Testis (tissue), 5 donors: ENCODE measurements around the gene UBAP1. TPM values are rescaled to one million over a fixed set of nuclear protein-coding genes. Genes with fewer than 3 reads are reported as not detected.
"Not testable (repeated sequence)": the region's sequence is repeated elsewhere in the genome, so short reads cannot be mapped to it uniquely, and the experiment has no call there.

Experiments
- DNase-seq: peaks from one replicate; pipeline ENCODE4 v3.0.0-alpha.2; 2019
- H3K27ac ChIP-seq, 2 donors: fragments of 200-600 bp; sonication (generic); one replicate each; pipeline ENCODE4 v1.5.1; 2019
- H3K27me3 ChIP-seq: fragments of 200-600 bp; sonication (generic); one replicate; pipeline ENCODE4 v1.5.1; 2019
- H3K36me3 ChIP-seq: fragments of 200-600 bp; sonication (generic); one replicate; pipeline ENCODE4 v1.5.1; 2017; ENCODE audit warnings: low read depth; ENCODE audit errors: missing control alignments
- H3K4me1 ChIP-seq: fragments of 200-600 bp; sonication (generic); one replicate; pipeline ENCODE4 v1.5.1; 2019
- H3K4me3 ChIP-seq, 2 donors: fragments of 200-600 bp; sonication (generic); one replicate each; pipeline ENCODE4 v1.5.1; 2017 to 2019
- H3K9me3 ChIP-seq: fragments of 200-600 bp; sonication (generic); one replicate; pipeline ENCODE4 v1.5.1; 2017
- POLR2A ChIP-seq: fragments of 450-650 bp; IDR thresholded peaks from one replicate; pipeline ENCODE4 v1.6.1; 2017; ENCODE audit warnings: antibody characterized with exemption, mild to moderate bottlenecking, moderate library complexity
- WGBS, 2 donors: methylation state at CpG; one replicate each; pipeline ENCODE4 v1.1.5; 2018; 5-methylcytosine and 5-hydroxymethylcytosine counted together
- intact Hi-C: fragments of 100-400 bp; cut with DNase I; formaldehyde crosslinking; loops from one replicate; pipeline ENCODE4 v1.15.1; 2023; ENCODE audit warnings: low total_unique reads
- long read RNA-seq, 2 donors: transcript quantifications; one replicate each; lab custom pipeline, GENCODE V29; 2026
- polyA plus RNA-seq: library from polyadenylated mRNA; stranded (reverse); fragments of 350-450 nt; fragmentation: Illumina TruSeq; extraction: RNeasy Lipid Tissue Mini Kit (QIAGEN cat#74804); gene quantifications from one replicate; pipeline ENCODE4 v1.2.3, GENCODE V29; 2014; ENCODE audit warnings: low read depth, low replicate concordance; ENCODE audit not compliant: insufficient read depth
- total RNA-seq, 2 donors: library from RNA; depleted of rRNA; stranded (reverse); fragments of >200 nt; gene quantifications; one replicate each; pipeline ENCODE4 v1.2.3, GENCODE V29; 2016
- TF ChIP-seq, protein P1 (sequence below), 3 experiments: fragments of 450-650 bp in 2 of 3; fragments of 200-600 bp in 1 of 3; sonication (generic) in 1 of 3; IDR thresholded peaks; one replicate each; pipeline ENCODE4 v1.5.1; 2016 to 2019; ENCODE audit warnings: antibody characterized with exemption in 3 of 3, mild to moderate bottlenecking in 2 of 3, moderate library complexity in 1 of 3

UBAP1 gene
- 10 to 100 TPM; 65.1 to 81.9 TPM for total RNA-seq
- 127 TPM for polyA plus RNA-seq
- long read RNA-seq, donor 1, transcript UBAP1-201 (7 exons, 2,735 nt), result major isoform, 12 of 77 reads
- long read RNA-seq, donor 1, partial matches to known transcripts, result 64 of 77 reads
- long read RNA-seq, donor 1, other reads (novel, unspliced or antisense), result 0 of 77 reads
- long read RNA-seq, donor 2, partial matches to known transcripts, result 25 of 28 reads
- long read RNA-seq, donor 2, other reads (novel, unspliced or antisense), result 0 of 28 reads

- intact Hi-C loops, result no loop called here
- WGBS, 2 donors, result 0 to 1% methylated on average over 35 to 48 of the region's 48 CpGs
- Histone ChIP-seq H3K4me1 (peaks cover 8% of the 10 kb centered on the region), H3K27ac (peak within 1 kb of the TSS; percentile 98), H3K36me3 (no peaks in the 10 kb centered on the region), H3K9me3 (no peaks in the 10 kb centered on the region), H3K27me3 (no peaks in the 10 kb centered on the region), H3K4me3 (peak within 1 kb of the TSS; percentile 88 to 94)
- TF ChIP-seq POLR2A, result peak; percentile 97
- TF ChIP-seq, protein P1, sequence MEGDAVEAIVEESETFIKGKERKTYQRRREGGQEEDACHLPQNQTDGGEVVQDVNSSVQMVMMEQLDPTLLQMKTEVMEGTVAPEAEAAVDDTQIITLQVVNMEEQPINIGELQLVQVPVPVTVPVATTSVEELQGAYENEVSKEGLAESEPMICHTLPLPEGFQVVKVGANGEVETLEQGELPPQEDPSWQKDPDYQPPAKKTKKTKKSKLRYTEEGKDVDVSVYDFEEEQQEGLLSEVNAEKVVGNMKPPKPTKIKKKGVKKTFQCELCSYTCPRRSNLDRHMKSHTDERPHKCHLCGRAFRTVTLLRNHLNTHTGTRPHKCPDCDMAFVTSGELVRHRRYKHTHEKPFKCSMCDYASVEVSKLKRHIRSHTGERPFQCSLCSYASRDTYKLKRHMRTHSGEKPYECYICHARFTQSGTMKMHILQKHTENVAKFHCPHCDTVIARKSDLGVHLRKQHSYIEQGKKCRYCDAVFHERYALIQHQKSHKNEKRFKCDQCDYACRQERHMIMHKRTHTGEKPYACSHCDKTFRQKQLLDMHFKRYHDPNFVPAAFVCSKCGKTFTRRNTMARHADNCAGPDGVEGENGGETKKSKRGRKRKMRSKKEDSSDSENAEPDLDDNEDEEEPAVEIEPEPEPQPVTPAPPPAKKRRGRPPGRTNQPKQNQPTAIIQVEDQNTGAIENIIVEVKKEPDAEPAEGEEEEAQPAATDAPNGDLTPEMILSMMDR (IDR thresholded peaks at IDR 0.05), result no peak
- DNase-seq, result peak; percentile 99
Observed at GRCh38 chr9:34178436-34179212, at the start of gene UBAP1. Gene UBAP1 (plus strand): TSS chr9:34179043. CDS start chr9:34220915, 41,872 bp downstream.

DNA sequence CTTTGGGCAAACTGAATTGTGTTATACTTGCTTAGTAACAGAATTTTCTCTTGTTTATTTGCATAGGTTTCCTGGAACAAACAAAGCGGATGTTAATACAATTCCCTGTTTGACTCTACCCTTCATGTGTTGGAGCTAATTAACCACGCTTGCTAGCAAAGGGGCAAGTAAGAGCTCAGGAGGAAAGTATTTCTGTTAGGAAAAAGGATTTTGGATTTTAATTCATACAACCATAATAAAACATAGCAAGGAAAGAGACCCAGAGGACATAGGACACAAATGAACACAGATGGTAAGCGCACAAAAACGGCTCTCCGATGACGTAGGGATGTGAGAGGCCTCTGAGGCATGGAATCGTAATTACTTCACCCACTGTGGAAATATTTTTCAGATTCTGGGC, 47.3 kb upstream of the UBAP1 start:
- Histone ChIP-seq H3K36me3 (no peaks in the 10 kb centered on the region), H3K4me3 (no peak overlapping the region), H3K27me3 (no peaks in the 10 kb centered on the region), H3K27ac (no peak overlapping the region), H3K9me3 (no peaks in the 10 kb centered on the region), H3K4me1 (peaks cover 7% of the 10 kb centered on the region)
- no peak for TF ChIP-seq POLR2A
- TF ChIP-seq, protein P1 (IDR thresholded peaks at IDR 0.05), result no peak
- intact Hi-C loops, result no loop called here
- no peak for DNase-seq
- 92 to 95% methylated on average over 7 of the region's 7 CpGs for WGBS, 2 donors

DNA sequence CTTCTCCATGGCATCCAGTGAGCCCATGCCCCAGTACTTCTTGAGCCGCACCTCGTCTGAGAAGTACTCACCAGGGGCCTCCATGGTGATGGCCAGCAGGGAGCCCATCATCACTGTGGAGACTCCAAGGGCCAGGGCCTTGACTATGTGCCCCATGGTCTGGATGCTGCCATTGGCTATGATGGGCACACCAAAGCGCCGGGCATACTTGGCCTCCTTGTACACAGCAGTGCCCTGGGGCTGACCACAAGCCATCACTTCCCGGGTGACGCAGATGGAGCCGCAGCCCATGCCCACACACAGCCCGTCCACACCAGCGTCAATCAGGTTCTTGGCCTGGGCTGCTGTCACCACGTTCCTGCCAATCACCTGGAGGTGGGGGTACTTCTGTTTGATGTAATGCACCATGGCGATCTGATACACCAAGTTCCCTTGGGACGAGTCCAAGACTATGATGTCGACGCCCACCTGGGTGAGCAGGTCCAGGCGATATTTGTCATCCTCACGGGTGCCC, 45.4 kb upstream of the UBAP1 start:
- DNase-seq, result no peak
- intact Hi-C loops, result no loop called here

GRCh38 chr9:34134521-34134920, 44.3 kb upstream of the UBAP1 start:
- Histone ChIP-seq H3K27me3 (no peaks in the 10 kb centered on the region), H3K4me3 (no peak overlapping the region), H3K27ac (no peak overlapping the region), H3K4me1 (no peaks in the 10 kb centered on the region), H3K36me3 (no peaks in the 10 kb centered on the region), H3K9me3 (no peaks in the 10 kb centered on the region)
- intact Hi-C loops, result no loop called here
- no peak for TF ChIP-seq POLR2A
- TF ChIP-seq, protein P1 (IDR thresholded peaks at IDR 0.05), result no peak
- no peak for DNase-seq
- WGBS, 2 donors, result 95 to 96% methylated on average over 23 to 25 of the region's 30 CpGs

More for the DNA sequence above, 45.4 kb upstream of the UBAP1 start:
- Histone ChIP-seq H3K4me1 (no peaks in the 10 kb centered on the region), H3K9me3 (no peaks in the 10 kb centered on the region), H3K27ac (no peak overlapping the region), H3K27me3 (no peaks in the 10 kb centered on the region), H3K4me3 (no peak overlapping the region), H3K36me3 (no peaks in the 10 kb centered on the region)
- 90 to 95% methylated on average over 14 to 16 of the region's 16 CpGs for WGBS, 2 donors
- TF ChIP-seq, protein P1 (IDR thresholded peaks at IDR 0.05), result no peak
- TF ChIP-seq POLR2A, result no peak

- H3K4me3 ChIP-seq, DNase-seq, H3K36me3 ChIP-seq, H3K9me3 ChIP-seq, H3K27me3 ChIP-seq, intact Hi-C loops, H3K4me1 ChIP-seq, H3K27ac ChIP-seq: not testable (repeated sequence)
- 76 to 77% methylated on average over 1 of the region's 1 CpG for WGBS, 2 donors
Observed at GRCh38 chr9:34138644-34139043, 40.2 kb upstream of the UBAP1 start.
